NAMALWA (cell line): ENCODE data around the gene NFATC1.

Experiments used
- DNase-seq: peaks from one replicate; pipeline ENCODE4 v3.0.0-alpha.2; 2015; ENCODE audit warnings: low spot score

NFATC1 gene

DNA sequence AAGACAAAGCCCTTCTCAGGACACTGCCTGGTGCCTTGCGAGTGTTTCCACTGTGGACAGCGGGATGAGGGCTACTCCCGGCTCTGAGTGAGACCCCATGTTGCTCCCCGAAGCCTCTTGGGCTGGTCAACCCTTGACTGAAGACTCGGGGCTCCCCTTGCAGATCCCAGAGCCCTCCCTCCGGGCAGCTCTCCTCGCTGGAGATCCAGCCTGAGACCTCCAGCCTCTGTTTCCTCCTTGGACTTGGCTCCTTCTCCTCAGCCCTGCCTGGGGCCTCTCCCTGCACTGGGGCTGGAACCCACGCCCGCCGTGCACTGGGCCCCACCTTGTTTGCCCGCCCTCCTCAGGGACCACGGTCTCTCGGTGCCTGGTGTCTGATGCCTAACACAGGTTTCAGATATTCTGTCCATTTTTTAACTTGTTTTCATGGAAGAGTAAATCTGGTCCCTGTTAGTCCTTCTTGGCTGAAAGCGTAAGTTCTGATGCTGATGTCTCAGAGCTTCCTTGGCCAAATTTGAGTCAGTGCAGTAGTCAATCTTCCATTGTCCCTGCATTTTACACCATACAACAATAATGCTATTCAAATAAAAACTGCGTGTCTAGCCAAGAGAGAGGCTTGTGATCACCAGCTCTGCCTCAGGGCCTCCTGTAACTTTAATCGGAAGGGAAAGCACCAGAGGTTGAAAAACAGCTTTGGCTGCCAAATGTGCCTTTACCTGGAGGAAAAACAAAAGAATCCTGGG lies 144.6 kb downstream of the NFATC1 start:
- no peak for DNase-seq

DNA sequence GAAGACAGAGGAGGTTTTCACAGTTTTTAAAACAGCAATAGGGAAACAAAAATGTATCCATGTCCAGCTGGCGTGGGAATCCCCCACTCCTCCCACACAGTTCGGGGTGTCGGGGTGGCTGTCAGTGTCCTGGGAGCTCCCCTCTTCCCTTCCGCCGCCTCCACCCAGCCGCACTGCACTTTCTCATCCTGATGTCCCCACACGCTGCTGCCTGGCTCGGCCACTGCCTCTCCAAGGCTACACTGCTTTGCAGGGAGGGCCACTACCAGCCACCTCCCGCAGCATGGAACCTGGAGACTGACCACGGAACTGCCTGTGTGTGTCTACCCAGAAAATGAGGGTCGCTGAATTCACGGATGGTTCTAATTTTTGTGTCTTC lies 145.2 kb downstream of the NFATC1 start:
- no peak for DNase-seq

- no peak for DNase-seq
Measured at GRCh38 chr18:79542213-79542612, 146.5 kb downstream of the NFATC1 start.

DNA sequence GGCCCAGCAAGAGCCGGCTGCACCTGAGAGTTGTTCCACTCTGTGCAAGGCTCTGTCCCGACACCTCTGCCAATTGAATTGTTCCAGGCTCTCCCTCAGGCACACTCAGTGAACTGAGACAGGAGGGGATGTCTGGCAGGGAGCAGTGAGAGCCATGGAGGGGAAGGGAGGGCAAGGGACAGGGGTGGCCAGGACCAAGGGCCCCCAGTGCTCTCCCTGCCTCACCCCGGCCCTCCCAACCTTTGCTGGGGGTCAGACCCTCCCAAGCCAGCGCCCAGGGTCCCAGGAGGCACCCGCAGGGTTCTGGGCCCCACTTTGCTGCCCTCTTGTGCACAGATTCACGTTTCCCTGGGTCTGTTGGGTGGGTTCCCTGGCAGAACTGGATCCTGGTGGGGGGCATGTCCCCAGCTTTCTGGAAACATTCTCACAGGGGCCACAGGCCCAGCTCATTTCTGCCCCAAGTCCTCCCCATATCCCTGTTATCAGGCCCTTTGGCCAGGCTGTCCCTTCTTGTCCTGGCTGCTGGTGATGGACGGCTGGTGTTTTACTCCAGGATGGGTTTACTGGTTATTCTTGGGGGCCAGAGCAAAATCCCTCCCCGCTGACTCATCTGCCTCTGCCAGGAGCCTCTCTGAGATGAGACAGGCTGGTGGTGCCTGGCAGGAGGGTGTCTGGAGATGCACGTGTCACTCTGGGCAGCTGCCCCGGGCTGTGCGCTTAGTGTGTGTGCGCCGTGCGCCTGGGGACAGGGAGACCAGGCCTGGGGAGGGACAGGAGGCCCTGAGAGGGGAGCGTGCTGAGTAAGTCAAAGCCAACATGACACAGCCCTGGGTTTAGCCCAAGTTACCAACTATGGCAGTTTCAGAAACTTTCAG lies 147.4 kb downstream of the NFATC1 start:
- DNase-seq: no peak

- no peak for DNase-seq
Measured at GRCh38 chr18:79543861-79544385, 148.2 kb downstream of the NFATC1 start.

DNA sequence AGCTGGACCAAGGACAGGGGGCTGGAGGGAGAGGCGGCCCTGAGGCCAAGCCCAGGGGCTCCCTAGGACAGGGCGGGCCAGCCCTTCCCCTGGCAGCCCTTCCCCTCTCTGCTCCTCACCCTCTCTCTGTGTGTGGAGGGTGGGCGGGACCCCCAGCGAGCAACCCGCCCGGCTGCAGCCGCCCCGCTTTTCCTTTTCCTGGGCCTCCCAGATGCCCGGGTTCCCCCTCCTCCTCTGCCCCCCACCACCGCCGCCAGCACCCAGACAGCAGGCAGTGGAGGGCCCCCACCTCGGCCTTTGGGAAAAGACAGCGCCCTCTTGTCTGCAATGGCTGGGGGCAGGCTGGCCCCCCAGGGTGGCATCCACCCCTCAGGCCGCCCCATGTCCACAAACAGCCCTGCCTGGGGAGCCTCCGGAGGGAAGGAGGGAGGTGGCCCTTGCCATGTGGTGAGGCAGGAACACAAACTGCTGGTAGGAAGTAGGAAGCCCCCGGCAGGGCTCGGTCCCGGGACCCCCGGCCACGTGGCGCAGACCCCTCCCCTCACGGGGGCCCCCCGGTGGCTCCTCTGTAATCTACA lies 148.7 kb downstream of the NFATC1 start:
- no peak for DNase-seq

- no peak for DNase-seq
Measured at GRCh38 chr18:79545255-79545654, 149.5 kb downstream of the NFATC1 start.

GRCh38 chr18:79545736-79546171 lies 150.0 kb downstream of the NFATC1 start:
- DNase-seq: no peak

DNA sequence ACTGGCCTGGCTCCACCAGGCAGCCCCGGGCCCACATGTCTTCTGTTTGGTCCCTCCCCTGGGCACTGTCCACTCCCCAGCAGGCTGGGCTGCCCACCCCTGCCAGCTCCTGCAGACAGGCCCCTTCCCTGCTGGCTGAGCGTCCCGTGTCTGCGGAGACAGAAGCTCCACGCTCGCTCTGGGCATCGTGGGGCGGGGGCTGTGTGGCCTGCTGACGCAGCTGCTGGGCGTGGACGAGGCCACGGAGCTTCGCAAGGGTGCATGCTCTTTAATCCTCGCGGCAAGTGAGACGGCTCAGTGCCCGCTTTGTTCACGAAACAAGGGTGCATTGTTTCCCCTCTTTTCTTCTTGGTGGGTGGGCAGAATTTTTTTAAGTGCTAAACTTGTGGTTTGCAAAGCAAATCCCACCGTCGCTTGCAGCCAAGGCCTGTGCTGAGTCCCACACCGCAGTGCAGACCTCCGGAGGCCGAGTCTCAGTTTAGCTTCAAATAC lies 151.1 kb downstream of the NFATC1 start:
- DNase-seq: no peak

- DNase-seq: no peak
Measured at GRCh38 chr18:79547413-79548076, 151.8 kb downstream of the NFATC1 start.

- DNase-seq: no peak
Measured at GRCh38 chr18:79548077-79548450, 152.3 kb downstream of the NFATC1 start.

- DNase-seq: no peak
Measured at GRCh38 chr18:79548621-79548985, 152.9 kb downstream of the NFATC1 start.

GRCh38 chr18:79548986-79549637 lies 153.4 kb downstream of the NFATC1 start:
- DNase-seq: no peak

- DNase-seq: no peak
Measured at GRCh38 chr18:79549638-79550000, 153.9 kb downstream of the NFATC1 start.

DNA sequence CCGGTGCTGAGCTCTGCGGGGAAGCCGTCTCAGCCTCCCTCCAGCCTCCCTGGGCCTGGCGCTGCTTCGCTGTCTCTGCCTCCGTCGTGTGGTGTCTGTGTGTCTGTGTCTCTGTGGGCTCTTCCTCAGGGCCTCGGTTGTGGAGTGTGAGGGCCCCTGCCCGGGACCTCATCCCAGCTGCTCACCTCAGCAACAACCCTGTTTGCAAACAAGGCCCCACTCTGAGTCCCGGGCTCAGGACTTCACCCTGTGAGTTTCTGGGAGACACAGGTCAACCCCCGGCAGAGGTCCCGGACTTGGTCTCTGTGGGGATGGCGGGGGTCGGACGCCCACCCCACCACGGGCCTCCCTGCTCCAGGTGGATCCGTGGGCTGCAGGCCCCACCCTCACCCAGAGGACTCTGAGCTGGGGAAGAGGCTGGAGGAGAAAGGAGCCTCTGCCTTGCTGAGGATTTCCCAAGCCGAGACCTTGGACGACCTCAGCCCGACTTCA lies 156.5 kb downstream of the NFATC1 start:
- no peak for DNase-seq

GRCh38 chr18:79552696-79553095 lies 157.0 kb downstream of the NFATC1 start:
- DNase-seq: no peak

- no peak for DNase-seq
Measured at GRCh38 chr18:79553154-79553553, 157.4 kb downstream of the NFATC1 start.

GRCh38 chr18:79553696-79554095 lies 158.0 kb downstream of the NFATC1 start:
- no peak for DNase-seq

GRCh38 chr18:79554321-79554720 lies 158.6 kb downstream of the NFATC1 start:
- DNase-seq: no peak

- no peak for DNase-seq
Measured at GRCh38 chr18:79554945-79555645, 159.4 kb downstream of the NFATC1 start.

- no peak for DNase-seq
Measured at GRCh38 chr18:79555885-79556284, 160.2 kb downstream of the NFATC1 start.
